Measurements from ENCODE around the gene ATPAF2. TPM values are rescaled to one million over a fixed set of nuclear protein-coding genes. Genes with fewer than 3 reads are reported as not detected.

ATPAF2 gene
- total RNA-seq, 2 donors from 2014 or later: 31.4 to 50.8 TPM

DNA sequence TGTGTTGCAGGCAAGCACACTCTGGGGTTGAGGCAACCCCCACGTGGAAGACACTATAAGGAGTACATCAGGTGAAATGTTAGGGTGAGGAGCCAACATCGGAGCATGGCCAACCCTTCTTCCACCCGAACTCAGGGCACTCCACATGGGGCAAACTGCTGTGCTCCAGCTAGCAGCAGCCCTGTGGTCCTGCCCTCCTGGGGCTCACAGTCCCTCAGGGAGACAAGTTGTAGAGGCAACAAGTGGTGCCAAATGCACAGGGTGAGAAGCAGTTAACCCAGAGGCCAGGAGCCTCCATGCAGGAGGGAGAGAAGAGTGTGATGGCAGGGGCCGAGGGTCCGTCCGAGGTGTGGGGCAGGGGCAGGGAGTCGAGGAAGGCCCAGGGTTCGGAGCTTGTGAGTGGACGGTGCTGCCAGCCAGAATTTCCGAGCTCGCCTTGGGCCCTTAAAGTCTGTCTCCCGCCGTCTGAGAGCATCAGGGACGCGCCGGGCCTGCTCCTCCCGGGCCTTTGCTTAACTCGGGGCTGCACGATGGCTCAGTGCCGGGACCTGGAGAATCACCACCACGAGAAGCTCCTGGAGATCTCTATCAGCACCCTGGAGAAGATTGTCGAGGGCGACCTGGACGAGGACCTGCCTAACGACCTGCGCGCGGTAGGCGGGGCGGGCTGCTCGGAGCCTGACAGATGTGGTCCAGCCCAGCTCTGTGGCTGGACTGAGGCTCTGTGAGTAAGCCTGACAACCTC lies 32.3 kb downstream of the ATPAF2 start:
- 94% methylated on average over 17 to 25 of the region's 31 CpGs for WGBS, 2 experiments (ENCODE audit: insufficient coverage in 1 of 2, insufficient read length in 1 of 2)
- Histone ChIP-seq H3K36me3 (ENCODE audit: control insufficient read depth, insufficient read depth, low read length) (peaks cover 66% of the 10 kb centered on the region), H3K4me1 (ENCODE audit: control insufficient read depth, insufficient read depth, low read length) (peaks cover 16% of the 10 kb centered on the region), H3K9ac (ENCODE audit: extremely low read depth, low read length, poor library complexity, severe bottlenecking) (no peak overlapping the region), H3K27ac (ENCODE audit: low read depth, low read length) (no peak overlapping the region), H3K27me3 (ENCODE audit: control insufficient read depth, insufficient read depth, low read length, poor library complexity, severe bottlenecking) (no peaks in the 10 kb centered on the region), H3K4me3 (ENCODE audit: low read length) (no peak overlapping the region), H3K9me3 (ENCODE audit: control insufficient read depth, low read length) (no peaks in the 10 kb centered on the region)
- Mint-ChIP-seq H3K4me1 (peaks cover 13% of the 10 kb centered on the region), H3K27me3 (ENCODE audit: insufficient read depth) (no peaks in the 10 kb centered on the region), H3K4me3 (no peak overlapping the region), H3K27ac (no peak overlapping the region), H3K9me3 (no peaks in the 10 kb centered on the region), H3K36me3 (ENCODE audit: low read depth) (peaks cover 32% of the 10 kb centered on the region)
- peak; percentile 83 for DNase-seq
- TF ChIP-seq, protein P1, sequence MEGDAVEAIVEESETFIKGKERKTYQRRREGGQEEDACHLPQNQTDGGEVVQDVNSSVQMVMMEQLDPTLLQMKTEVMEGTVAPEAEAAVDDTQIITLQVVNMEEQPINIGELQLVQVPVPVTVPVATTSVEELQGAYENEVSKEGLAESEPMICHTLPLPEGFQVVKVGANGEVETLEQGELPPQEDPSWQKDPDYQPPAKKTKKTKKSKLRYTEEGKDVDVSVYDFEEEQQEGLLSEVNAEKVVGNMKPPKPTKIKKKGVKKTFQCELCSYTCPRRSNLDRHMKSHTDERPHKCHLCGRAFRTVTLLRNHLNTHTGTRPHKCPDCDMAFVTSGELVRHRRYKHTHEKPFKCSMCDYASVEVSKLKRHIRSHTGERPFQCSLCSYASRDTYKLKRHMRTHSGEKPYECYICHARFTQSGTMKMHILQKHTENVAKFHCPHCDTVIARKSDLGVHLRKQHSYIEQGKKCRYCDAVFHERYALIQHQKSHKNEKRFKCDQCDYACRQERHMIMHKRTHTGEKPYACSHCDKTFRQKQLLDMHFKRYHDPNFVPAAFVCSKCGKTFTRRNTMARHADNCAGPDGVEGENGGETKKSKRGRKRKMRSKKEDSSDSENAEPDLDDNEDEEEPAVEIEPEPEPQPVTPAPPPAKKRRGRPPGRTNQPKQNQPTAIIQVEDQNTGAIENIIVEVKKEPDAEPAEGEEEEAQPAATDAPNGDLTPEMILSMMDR (conservative IDR thresholded peaks at IDR 0.05): no peak

DNA sequence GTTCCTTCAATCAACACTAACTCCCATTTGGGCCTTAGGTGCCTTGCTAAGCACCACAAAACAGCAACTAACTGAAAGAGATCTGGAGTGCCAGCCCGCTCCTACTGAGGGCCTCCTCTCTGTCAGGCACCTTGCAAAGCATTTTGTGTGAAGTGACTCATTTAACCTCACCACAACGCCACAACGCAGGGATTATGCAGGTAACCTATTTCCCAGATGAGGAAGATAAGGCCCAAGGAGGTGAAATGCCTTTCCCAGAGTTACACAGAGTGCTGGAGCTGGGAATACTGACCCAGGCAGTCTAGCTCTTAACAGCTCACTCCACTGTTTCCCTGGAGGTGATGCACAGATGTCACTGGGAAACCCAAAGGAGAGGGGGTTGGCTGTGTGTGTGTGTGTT lies 33.5 kb downstream of the ATPAF2 start:
- Histone ChIP-seq H3K27me3 (ENCODE audit: control insufficient read depth, insufficient read depth, low read length, poor library complexity, severe bottlenecking) (no peaks in the 10 kb centered on the region), H3K4me1 (ENCODE audit: control insufficient read depth, insufficient read depth, low read length) (peaks cover 16% of the 10 kb centered on the region), H3K9ac (ENCODE audit: extremely low read depth, low read length, poor library complexity, severe bottlenecking) (no peak overlapping the region), H3K27ac (ENCODE audit: low read depth, low read length) (no peak overlapping the region), H3K9me3 (ENCODE audit: control insufficient read depth, low read length) (no peaks in the 10 kb centered on the region), H3K4me3 (ENCODE audit: low read length) (no peak overlapping the region), H3K36me3 (ENCODE audit: control insufficient read depth, insufficient read depth, low read length) (peaks cover 54% of the 10 kb centered on the region)
- H3K4me3 Mint-ChIP-seq: no peak overlapping the region
- DNase-seq: peak; percentile 56
- H3K27ac Mint-ChIP-seq: no peak overlapping the region
- no peaks in the 10 kb centered on the region for H3K27me3 Mint-ChIP-seq (ENCODE audit: insufficient read depth)
- TF ChIP-seq, protein P1 (conservative IDR thresholded peaks at IDR 0.05): no peak
- peaks cover 13% of the 10 kb centered on the region for H3K4me1 Mint-ChIP-seq
- peaks cover 23% of the 10 kb centered on the region for H3K36me3 Mint-ChIP-seq (ENCODE audit: low read depth)
- no peaks in the 10 kb centered on the region for H3K9me3 Mint-ChIP-seq
- WGBS, 2 experiments (ENCODE audit: insufficient coverage in 1 of 2, insufficient read length in 1 of 2): 84 to 86% methylated on average over 3 of the region's 3 CpGs

DNA sequence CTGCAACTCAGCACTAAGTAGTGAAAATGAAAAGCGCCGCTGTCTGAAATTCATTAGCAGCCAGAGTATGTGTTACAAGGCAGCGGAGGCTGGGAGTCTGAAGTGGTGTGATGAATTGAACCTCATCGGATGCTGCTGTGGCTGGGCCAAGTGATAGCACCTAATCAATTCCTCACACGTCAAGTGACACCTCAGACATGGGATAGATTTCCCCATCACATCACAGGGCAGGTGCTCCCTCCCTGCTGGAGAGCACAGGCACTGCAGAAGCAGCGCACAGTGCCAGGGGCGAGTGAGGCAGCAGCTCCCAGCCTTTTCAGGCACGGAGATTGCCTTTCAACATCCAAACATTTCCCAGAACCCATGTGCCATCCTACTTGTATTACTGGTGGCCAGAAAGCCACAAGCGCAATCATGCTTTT lies 34.1 kb downstream of the ATPAF2 start:
- Mint-ChIP-seq H3K4me3 (no peak overlapping the region), H3K36me3 (ENCODE audit: low read depth) (peaks cover 18% of the 10 kb centered on the region), H3K9me3 (no peaks in the 10 kb centered on the region), H3K27ac (peak overlapping the region; percentile 18), H3K27me3 (ENCODE audit: insufficient read depth) (no peaks in the 10 kb centered on the region), H3K4me1 (peaks cover 13% of the 10 kb centered on the region)
- H3K9ac ChIP-seq (ENCODE audit: extremely low read depth, low read length, poor library complexity, severe bottlenecking): no peak overlapping the region
- no peaks in the 10 kb centered on the region for H3K27me3 ChIP-seq (ENCODE audit: control insufficient read depth, insufficient read depth, low read length, poor library complexity, severe bottlenecking)
- H3K36me3 ChIP-seq (ENCODE audit: control insufficient read depth, insufficient read depth, low read length): peaks cover 48% of the 10 kb centered on the region
- WGBS, 2 experiments (ENCODE audit: insufficient coverage in 1 of 2, insufficient read length in 1 of 2): 86 to 93% methylated on average over 6 to 9 of the region's 9 CpGs
- no peaks in the 10 kb centered on the region for H3K9me3 ChIP-seq (ENCODE audit: control insufficient read depth, low read length)
- H3K4me3 ChIP-seq (ENCODE audit: low read length): no peak overlapping the region
- peak; percentile 89 for DNase-seq
- TF ChIP-seq, protein P1 (conservative IDR thresholded peaks at IDR 0.05): peak; percentile 78
- no peak overlapping the region for H3K27ac ChIP-seq (ENCODE audit: low read depth, low read length)
- H3K4me1 ChIP-seq (ENCODE audit: control insufficient read depth, insufficient read depth, low read length): peaks cover 14% of the 10 kb centered on the region
